T-cell (primary cell): ENCODE measurements around the gene GASK1A. TPM values are rescaled to one million over a fixed set of nuclear protein-coding genes. Genes with fewer than 3 reads are reported as not detected.

Experiments
- ATAC-seq, 4 experiments: fragments of 200-7000 bp in 3 of 4; fragments of 150-1000 bp in 1 of 4; cut with Tn5 transposase; replicated peaks in 1 of 4; 1 replicate in 3 of 4; 2 replicates in 1 of 4; pipeline ENCODE4 v1.10.0; 2021; ENCODE audit warnings: moderate library complexity in 3 of 4, mild to moderate bottlenecking in 2 of 4, moderate number of reproducible peaks in 1 of 4
- CTCF ChIA-PET, 2 donors: fragments of 300-600 bp; sonication (Branson Sonifier 250); formaldehyde crosslinking; loops; one replicate each; lab custom pipeline; 2022; ENCODE audit warnings: antibody characterized with exemption in 2 of 2; lab: Charles Lee
- POLR2A ChIA-PET, 2 donors: fragments of 300-600 bp; sonication (Branson Sonifier 250); formaldehyde crosslinking; loops; one replicate each; lab custom pipeline; 2022; ENCODE audit warnings: antibody characterized with exemption in 2 of 2; lab: Charles Lee
- DNase-seq, 35 experiments: peaks; one replicate each; pipeline versions ENCODE4 v3.0.0 to v3.0.0-alpha.2; 2013 to 2023
- H3K27ac ChIP-seq: one replicate; pipeline ENCODE4 v1.5.1; 2013; ENCODE audit warnings: low read length
- H3K27me3 ChIP-seq, 2 experiments: replicated peaks in 1 of 2; 1 replicate in 1 of 2; 2 replicates in 1 of 2; pipeline versions ENCODE4 v1.6.1 to v1.7.0; 2013; ENCODE audit warnings: low read length in 1 of 2, mixed read lengths in 1 of 2; ENCODE audit not compliant: control insufficient read depth in 2 of 2, insufficient read depth in 2 of 2; ENCODE audit errors: extremely low read depth in 1 of 2
- H3K36me3 ChIP-seq, 2 donors: 1 replicate in 1 of 2; 2 replicates in 1 of 2; pipeline versions ENCODE4 v1.6.1 to v1.7.0; 2013; ENCODE audit warnings: low read length in 1 of 2; ENCODE audit not compliant: control insufficient read depth in 2 of 2, insufficient read depth in 1 of 2; ENCODE audit errors: extremely low read depth in 1 of 2
- H3K4me1 ChIP-seq, 2 experiments: 1 replicate in 1 of 2; 2 replicates in 1 of 2; pipeline versions ENCODE4 v1.6.1 to v1.7.0; 2013; ENCODE audit warnings: low read length in 2 of 2, mixed read lengths in 1 of 2; ENCODE audit not compliant: insufficient read depth in 2 of 2, control insufficient read depth in 1 of 2; ENCODE audit errors: extremely low read depth in 1 of 2
- H3K4me3 ChIP-seq, 2 donors: 1 replicate in 1 of 2; 2 replicates in 1 of 2; pipeline versions ENCODE4 v1.5.1 to v1.7.0; 2013; ENCODE audit warnings: mild to moderate bottlenecking in 2 of 2, low read length in 1 of 2, moderate library complexity in 1 of 2; ENCODE audit not compliant: control insufficient read depth in 1 of 2; ENCODE audit errors: extremely low read depth in 1 of 2
- H3K9me3 ChIP-seq: 2 replicates; pipeline ENCODE4 v1.7.0; 2013
- H3K27ac Mint-ChIP-seq, 2 donors: one replicate each; pipeline ENCODE4 v1.8.0; 2020 to 2021; ENCODE audit warnings: mild to moderate bottlenecking in 2 of 2, mixed read lengths in 2 of 2
- H3K27me3 Mint-ChIP-seq, 2 donors: one replicate each; pipeline ENCODE4 v1.8.0; 2021 to 2022; ENCODE audit warnings: mixed read lengths in 2 of 2
- H3K36me3 Mint-ChIP-seq: one replicate; pipeline ENCODE4 v1.8.0; 2021; ENCODE audit warnings: mixed read lengths
- H3K4me1 Mint-ChIP-seq, 3 donors: one replicate each; pipeline ENCODE4 v1.8.0; 2020 to 2022; ENCODE audit warnings: mixed read lengths in 3 of 3, mild to moderate bottlenecking in 1 of 3
- H3K4me3 Mint-ChIP-seq, 3 donors: one replicate each; pipeline ENCODE4 v1.8.0; 2020 to 2022; ENCODE audit warnings: mild to moderate bottlenecking in 3 of 3, mixed read lengths in 3 of 3, moderate library complexity in 3 of 3
- H3K9me3 Mint-ChIP-seq, 3 donors: one replicate each; pipeline ENCODE4 v1.8.0; 2020 to 2022; ENCODE audit warnings: mixed read lengths in 3 of 3
- WGBS: methylation state at CpG from one replicate; pipeline ENCODE4 v1.1.5; 2013; ENCODE audit warnings: missing lambda C conversion rate; ENCODE audit not compliant: insufficient coverage; 5-methylcytosine and 5-hydroxymethylcytosine counted together
- total RNA-seq, 35 experiments: library from RNA in 6 of 35; stranded (reverse) in 6 of 35; fragments of 120-200 nt in 1 of 35; gene quantifications; one replicate each; pipeline versions ENCODE4 v1.2.1 to v1.2.4 and lab custom pipeline; 2013 to 2026

GASK1A gene
- total RNA-seq, 5 donors from 2014 or later (not counting 1 experiment from before 2014, with no cell fraction given): 0.10 to 0.49 (median 0.17) TPM; not detected in 1

GRCh38 chr3:42975456-42975855 lies 3.7 kb upstream of the GASK1A start:
- Mint-ChIP-seq H3K27me3 (peaks cover 8 to 27% of the 10 kb centered on the region in 2 donors), H3K36me3 (peaks cover 7% of the 10 kb centered on the region), H3K4me3 (no peak overlapping the region), H3K9me3 (peaks cover 10 to 26% (median 11%) of the 10 kb centered on the region in 3 donors), H3K27ac (no peak overlapping the region), H3K4me1 (peaks cover 6 to 10% (median 8%) of the 10 kb centered on the region in 3 donors)
- H3K27me3 ChIP-seq: peaks cover 0 to 22% of the 10 kb centered on the region in 2 experiments
- no peaks in the 10 kb centered on the region for H3K9me3 ChIP-seq
- 83% methylated on average over 2 of the region's 2 CpGs for WGBS
- ATAC-seq (no peak), DNase-seq (no peak)
- no peaks in the 10 kb centered on the region for H3K36me3 ChIP-seq
- peaks cover 0 to 10% of the 10 kb centered on the region in 2 experiments for H3K4me1 ChIP-seq
- H3K4me3 ChIP-seq: no peak overlapping the region
- H3K27ac ChIP-seq: no peak overlapping the region
- ChIA-PET CTCF (no interaction called here), POLR2A (no interaction called here)

GRCh38 chr3:42975955-42976354 lies 3.2 kb upstream of the GASK1A start:
- no peak overlapping the region for H3K27ac Mint-ChIP-seq
- H3K4me1 Mint-ChIP-seq: peaks cover 6 to 10% (median 8%) of the 10 kb centered on the region in 3 donors
- Histone ChIP-seq H3K27ac (no peak overlapping the region), H3K27me3 (peaks cover 0 to 27% of the 10 kb centered on the region in 2 experiments), H3K36me3 (no peaks in the 10 kb centered on the region), H3K9me3 (no peaks in the 10 kb centered on the region), H3K4me1 (peaks cover 0 to 10% of the 10 kb centered on the region in 2 experiments), H3K4me3 (no peak overlapping the region)
- CTCF ChIA-PET: no interaction called here
- DNase-seq (no peak), ATAC-seq (no peak)
- POLR2A ChIA-PET: no interaction called here
- WGBS: 93% methylated on average over 5 of the region's 5 CpGs
- H3K9me3 Mint-ChIP-seq: peaks cover 10 to 26% (median 11%) of the 10 kb centered on the region in 3 donors
- no peak overlapping the region for H3K4me3 Mint-ChIP-seq
- peaks cover 13 to 32% of the 10 kb centered on the region in 2 donors for H3K27me3 Mint-ChIP-seq
- peaks cover 7% of the 10 kb centered on the region for H3K36me3 Mint-ChIP-seq

GRCh38 chr3:42980209-42980608 lies 1.1 kb downstream of the GASK1A start:
- H3K36me3 ChIP-seq: no peaks in the 10 kb centered on the region
- H3K9me3 Mint-ChIP-seq: peaks cover 0 to 7% (median 5%) of the 10 kb centered on the region in 3 donors
- WGBS: 100% methylated on average over 2 of the region's 12 CpGs
- H3K4me1 Mint-ChIP-seq: peaks cover 6 to 13% (median 10%) of the 10 kb centered on the region in 3 donors
- peak overlapping the region; percentile 49 to 77 (median 75) for H3K4me3 Mint-ChIP-seq
- CTCF ChIA-PET: interaction anchor here in 1 of 2 donors (0.8 kb wide), 1 partner anchor 789 kb away, joined by 3 read pairs; no protein-coding TSS in a partner anchor
- H3K27ac ChIP-seq: no peak overlapping the region
- no peak for ATAC-seq
- DNase-seq: no peak
- peaks cover 0 to 10% of the 10 kb centered on the region in 2 experiments for H3K4me1 ChIP-seq
- H3K9me3 ChIP-seq: no peaks in the 10 kb centered on the region
- H3K4me3 ChIP-seq: no peak overlapping the region
- no peak overlapping the region for H3K27ac Mint-ChIP-seq
- H3K36me3 Mint-ChIP-seq: no peaks in the 10 kb centered on the region
- POLR2A ChIA-PET: no interaction called here
- H3K27me3 Mint-ChIP-seq: peaks cover 23 to 40% of the 10 kb centered on the region in 2 donors
- peaks cover 0 to 45% of the 10 kb centered on the region in 2 experiments for H3K27me3 ChIP-seq

GRCh38 chr3:42980909-42981308 lies 1.8 kb downstream of the GASK1A start:
- Histone ChIP-seq H3K9me3 (no peaks in the 10 kb centered on the region), H3K36me3 (no peaks in the 10 kb centered on the region), H3K4me3 (no peak overlapping the region), H3K4me1 (peaks cover 0 to 10% of the 10 kb centered on the region in 2 experiments), H3K27ac (no peak overlapping the region), H3K27me3 (peaks cover 0 to 45% of the 10 kb centered on the region in 2 experiments)
- H3K9me3 Mint-ChIP-seq: peaks cover 0 to 1% (median 1%) of the 10 kb centered on the region in 3 donors
- POLR2A ChIA-PET: no interaction called here
- H3K27me3 Mint-ChIP-seq: peaks cover 23 to 35% of the 10 kb centered on the region in 2 donors
- H3K36me3 Mint-ChIP-seq: no peaks in the 10 kb centered on the region
- H3K4me1 Mint-ChIP-seq: peaks cover 6 to 13% (median 11%) of the 10 kb centered on the region in 3 donors
- DNase-seq (no peak), ATAC-seq (no peak)
- H3K27ac Mint-ChIP-seq: no peak overlapping the region
- CTCF ChIA-PET: no interaction called here
- 89% methylated on average over 6 of the region's 6 CpGs for WGBS
- no peak overlapping the region for H3K4me3 Mint-ChIP-seq

- H3K27me3 Mint-ChIP-seq: peaks cover 23 to 33% of the 10 kb centered on the region in 2 donors
- Histone ChIP-seq H3K27me3 (peaks cover 0 to 50% of the 10 kb centered on the region in 2 experiments), H3K4me3 (no peak overlapping the region), H3K27ac (no peak overlapping the region), H3K36me3 (no peaks in the 10 kb centered on the region), H3K4me1 (peaks cover 0 to 10% of the 10 kb centered on the region in 2 experiments), H3K9me3 (no peaks in the 10 kb centered on the region)
- no peak overlapping the region for H3K27ac Mint-ChIP-seq
- POLR2A ChIA-PET: no interaction called here
- 64% methylated on average over 2 of the region's 6 CpGs for WGBS
- no peak for DNase-seq
- H3K36me3 Mint-ChIP-seq: no peaks in the 10 kb centered on the region
- no peak for ATAC-seq
- peaks cover 6 to 13% (median 11%) of the 10 kb centered on the region in 3 donors for H3K4me1 Mint-ChIP-seq
- CTCF ChIA-PET: no interaction called here
- H3K4me3 Mint-ChIP-seq: no peak overlapping the region
- no peaks in the 10 kb centered on the region for H3K9me3 Mint-ChIP-seq
These were observed 3.7 kb downstream of the GASK1A start for GRCh38 chr3:42982645-42983412.

GRCh38 chr3:42983927-42984326 lies 4.8 kb downstream of the GASK1A start:
- H3K4me3 ChIP-seq: no peak overlapping the region
- H3K27ac Mint-ChIP-seq: no peak overlapping the region
- CTCF ChIA-PET: no interaction called here

More at GRCh38 chr3:42983927-42984326, 4.8 kb downstream of the GASK1A start:
- no peaks in the 10 kb centered on the region for H3K36me3 Mint-ChIP-seq
- peaks cover 18 to 26% of the 10 kb centered on the region in 2 donors for H3K27me3 Mint-ChIP-seq
- H3K4me1 ChIP-seq: peaks cover 0 to 8% of the 10 kb centered on the region in 2 experiments
- no peaks in the 10 kb centered on the region for H3K9me3 ChIP-seq
- no peak for DNase-seq
- H3K27ac ChIP-seq: no peak overlapping the region
- POLR2A ChIA-PET: interaction anchor here in 1 of 2 donors (0.6 kb wide), 1 partner anchor 14 kb away, joined by 3 read pairs; no protein-coding TSS in a partner anchor
- no peak overlapping the region for H3K4me3 Mint-ChIP-seq
- 100% methylated on average over 2 of the region's 3 CpGs for WGBS
- ATAC-seq: no peak
- H3K4me1 Mint-ChIP-seq: peaks cover under 1 to 13% (median 7%) of the 10 kb centered on the region in 3 donors
- H3K27me3 ChIP-seq: peaks cover 0 to 45% of the 10 kb centered on the region in 2 experiments
- H3K9me3 Mint-ChIP-seq: no peaks in the 10 kb centered on the region
- H3K36me3 ChIP-seq: no peaks in the 10 kb centered on the region
